22Rv1 (cell line): ENCODE measurements around the gene ART5.

Experiments
- H3K27ac ChIP-seq: fragments of 450-650 bp; 2 replicates; pipeline ENCODE4 v1.5.1; 2017
- ZFX ChIP-seq: fragments of 450-650 bp; IDR thresholded peaks from 2 replicates; pipeline ENCODE4 v1.6.1; 2017; ENCODE audit warnings: antibody characterized with exemption, borderline replicate concordance
- TF ChIP-seq, protein P1 (sequence below): fragments of 450-650 bp; IDR thresholded peaks from 2 replicates; pipeline ENCODE4 v1.5.1; 2017; ENCODE audit warnings: mild to moderate bottlenecking

ART5 gene

DNA sequence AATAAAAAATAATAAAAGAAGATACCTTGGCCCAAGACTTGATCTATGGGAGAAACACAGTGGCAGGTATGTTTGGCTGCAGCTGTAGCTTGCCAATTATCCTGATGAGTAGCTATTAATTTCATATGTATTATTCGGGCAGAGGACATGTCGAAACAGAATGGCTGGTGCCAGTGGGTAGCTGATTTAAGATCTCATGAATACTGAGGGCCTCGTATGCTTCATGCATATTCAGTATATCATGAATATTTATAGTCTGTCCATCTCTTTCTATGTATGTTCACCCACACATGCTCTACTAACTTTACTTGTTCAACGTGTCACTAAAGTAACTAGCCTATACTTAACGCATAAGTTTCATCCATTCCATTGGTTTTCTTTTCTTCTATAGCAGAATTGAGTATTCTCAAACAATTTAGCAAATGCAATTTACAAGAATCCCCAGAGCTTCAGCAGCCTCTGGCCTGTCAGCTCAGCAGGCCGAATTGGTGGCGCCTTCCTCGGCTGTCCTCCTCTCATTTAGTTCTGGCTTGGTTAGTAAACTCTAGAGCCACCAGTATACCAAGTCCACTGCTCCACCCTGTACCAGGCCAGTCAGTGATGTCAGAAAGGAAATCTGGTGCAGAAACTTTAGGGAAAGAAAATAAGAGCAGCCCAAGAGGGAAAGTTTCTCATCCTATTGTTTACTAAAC lies 17.9 kb downstream of the ART5 start:
- H3K27ac ChIP-seq, result no peak overlapping the region
- TF ChIP-seq ZFX, result no peak
- TF ChIP-seq, protein P1, sequence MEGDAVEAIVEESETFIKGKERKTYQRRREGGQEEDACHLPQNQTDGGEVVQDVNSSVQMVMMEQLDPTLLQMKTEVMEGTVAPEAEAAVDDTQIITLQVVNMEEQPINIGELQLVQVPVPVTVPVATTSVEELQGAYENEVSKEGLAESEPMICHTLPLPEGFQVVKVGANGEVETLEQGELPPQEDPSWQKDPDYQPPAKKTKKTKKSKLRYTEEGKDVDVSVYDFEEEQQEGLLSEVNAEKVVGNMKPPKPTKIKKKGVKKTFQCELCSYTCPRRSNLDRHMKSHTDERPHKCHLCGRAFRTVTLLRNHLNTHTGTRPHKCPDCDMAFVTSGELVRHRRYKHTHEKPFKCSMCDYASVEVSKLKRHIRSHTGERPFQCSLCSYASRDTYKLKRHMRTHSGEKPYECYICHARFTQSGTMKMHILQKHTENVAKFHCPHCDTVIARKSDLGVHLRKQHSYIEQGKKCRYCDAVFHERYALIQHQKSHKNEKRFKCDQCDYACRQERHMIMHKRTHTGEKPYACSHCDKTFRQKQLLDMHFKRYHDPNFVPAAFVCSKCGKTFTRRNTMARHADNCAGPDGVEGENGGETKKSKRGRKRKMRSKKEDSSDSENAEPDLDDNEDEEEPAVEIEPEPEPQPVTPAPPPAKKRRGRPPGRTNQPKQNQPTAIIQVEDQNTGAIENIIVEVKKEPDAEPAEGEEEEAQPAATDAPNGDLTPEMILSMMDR, result no peak

DNA sequence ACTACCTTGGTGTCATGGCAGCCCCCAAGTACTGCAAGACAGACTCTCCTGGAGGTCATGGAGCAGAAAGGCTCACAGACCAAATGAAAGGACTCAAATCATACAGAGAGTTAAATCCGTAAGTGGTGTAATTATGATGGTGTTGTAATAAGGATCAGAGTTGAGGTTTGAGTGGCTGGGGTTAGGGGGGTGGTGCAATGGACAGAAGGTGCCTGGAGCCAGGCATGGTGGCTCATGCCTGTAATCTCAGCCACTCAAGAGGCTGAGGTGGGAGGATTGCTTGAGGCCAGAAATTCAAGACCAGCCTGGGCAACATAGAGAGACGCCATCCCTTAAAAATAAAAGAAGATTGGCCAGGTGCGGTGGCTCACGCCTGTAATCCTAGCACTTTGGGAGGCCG lies 18.7 kb downstream of the ART5 start:
- no peak overlapping the region for H3K27ac ChIP-seq
- no peak for TF ChIP-seq ZFX
- TF ChIP-seq, protein P1, result no peak

DNA sequence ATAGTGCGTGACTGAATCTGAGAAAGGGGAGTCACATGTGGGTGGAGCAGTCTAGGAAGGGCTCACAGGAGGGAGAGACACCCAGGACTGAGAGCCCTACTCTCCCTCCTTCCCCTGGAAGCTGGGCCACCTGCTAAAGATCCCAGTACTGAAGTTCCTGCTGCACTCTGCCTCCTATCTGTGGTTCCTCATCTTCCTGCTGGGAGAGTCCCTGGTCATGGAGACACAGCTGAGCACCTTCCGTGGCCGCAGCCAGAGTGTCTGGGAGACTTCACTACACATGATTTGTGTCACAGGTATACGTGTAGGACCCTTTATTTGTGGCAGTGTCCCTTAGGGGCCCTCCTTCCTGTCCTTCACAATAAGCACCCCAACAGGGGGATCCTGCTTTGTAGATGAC lies 19.3 kb downstream of the ART5 start:
- TF ChIP-seq, protein P1, result no peak
- no peak for TF ChIP-seq ZFX
- no peak overlapping the region for H3K27ac ChIP-seq

DNA sequence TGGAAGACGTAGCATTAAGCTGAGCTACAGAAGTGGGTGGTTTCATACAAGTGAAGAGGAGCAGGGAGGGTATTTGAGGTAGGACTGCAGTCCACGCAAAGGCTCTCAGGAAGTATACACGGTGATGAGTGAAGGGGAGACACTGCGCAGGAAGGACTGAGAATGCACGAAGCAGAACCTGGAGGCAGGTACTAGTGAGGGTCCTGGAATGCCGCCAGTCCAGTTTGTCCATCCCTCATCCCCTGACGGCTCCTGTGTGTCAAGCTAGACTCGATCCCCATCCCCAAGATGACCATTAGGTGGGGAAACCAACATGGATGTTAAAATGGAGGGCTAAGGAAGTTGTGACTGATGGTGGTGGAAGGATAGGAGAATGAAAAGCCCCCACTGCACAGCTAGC lies 23.8 kb downstream of the ART5 start:
- TF ChIP-seq, protein P1, result no peak
- TF ChIP-seq ZFX, result no peak
- no peak overlapping the region for H3K27ac ChIP-seq

DNA sequence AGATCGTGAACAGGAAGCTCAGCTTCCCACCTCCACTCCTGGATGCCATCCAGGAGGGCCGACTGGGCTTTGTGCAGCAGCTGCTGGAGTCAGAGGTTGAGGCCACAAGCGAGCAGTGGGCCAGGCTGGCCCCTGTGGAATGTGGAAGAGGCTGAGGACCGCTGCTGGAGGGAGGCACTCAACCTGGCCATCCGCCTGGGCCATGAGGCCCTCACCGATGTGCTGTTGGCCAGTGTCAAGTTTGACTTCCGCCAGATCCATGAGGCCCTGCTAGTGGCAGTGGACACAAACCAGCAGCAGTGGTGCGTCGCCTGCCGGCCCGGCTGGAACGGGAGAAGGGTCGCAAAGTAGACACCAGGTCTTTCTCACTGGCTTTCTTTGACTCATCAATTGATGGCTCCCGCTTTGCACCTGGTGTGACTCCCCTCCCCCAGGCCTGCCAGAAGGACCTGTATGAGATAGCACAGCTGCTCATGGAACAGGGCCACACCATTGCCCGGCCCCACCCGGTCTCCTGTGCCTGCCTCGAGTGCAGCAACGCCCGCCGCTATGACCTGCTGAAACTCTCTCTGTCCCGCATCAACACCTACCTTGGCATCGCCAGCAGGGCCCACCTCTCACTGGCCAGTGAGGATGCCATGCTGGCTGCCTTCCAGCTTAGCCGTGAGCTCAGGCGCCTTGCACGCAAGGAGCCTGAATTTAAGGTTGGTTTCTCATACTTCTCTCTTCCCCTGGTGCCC lies 24.9 kb downstream of the ART5 start:
- no peak for TF ChIP-seq ZFX
- TF ChIP-seq, protein P1, result no peak
- no peak overlapping the region for H3K27ac ChIP-seq

DNA sequence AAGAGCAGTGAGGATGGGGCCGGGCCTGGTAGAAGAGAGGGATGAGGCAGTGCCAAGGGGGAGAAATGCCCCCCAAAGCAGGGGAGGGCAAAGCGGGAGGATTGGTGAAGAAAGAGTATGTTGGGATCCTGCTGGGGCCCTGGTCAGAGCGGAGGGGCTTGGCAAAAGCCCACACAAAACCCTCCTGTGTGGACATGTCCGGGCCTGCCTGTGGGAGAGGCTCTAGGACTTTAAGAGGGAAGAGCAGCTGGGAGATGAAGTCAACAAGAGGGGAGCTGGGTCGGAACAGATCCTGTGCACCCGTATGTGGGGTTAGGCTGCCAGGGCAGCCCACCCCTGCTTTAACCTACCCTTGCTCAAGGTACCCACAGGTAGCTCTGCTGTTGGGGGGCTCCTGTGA lies 25.8 kb downstream of the ART5 start:
- H3K27ac ChIP-seq, result no peak overlapping the region
- TF ChIP-seq ZFX, result no peak
- TF ChIP-seq, protein P1, result no peak

DNA sequence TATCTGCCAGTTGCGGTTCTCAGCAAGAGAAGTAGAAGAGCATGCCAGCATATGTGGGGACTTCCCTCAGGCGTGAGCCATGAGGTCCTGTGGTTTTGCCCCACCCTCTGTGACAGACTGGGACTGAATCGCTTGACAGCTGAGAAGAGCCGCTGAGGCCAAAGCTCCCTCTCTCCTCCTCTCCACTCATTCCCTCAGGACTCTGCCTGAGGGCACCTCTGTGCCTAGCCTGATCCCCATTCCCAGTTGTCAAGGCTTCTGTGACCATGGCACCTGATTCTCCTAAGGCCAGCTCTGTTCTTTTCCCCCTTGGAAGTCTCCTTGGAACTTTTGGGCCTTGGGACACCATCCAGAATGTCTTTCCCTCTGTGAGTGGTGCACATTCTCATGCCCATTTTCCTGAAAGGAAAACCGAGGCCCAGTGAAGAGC lies 27.0 kb downstream of the ART5 start:
- TF ChIP-seq ZFX, result no peak
- TF ChIP-seq, protein P1, result no peak
- H3K27ac ChIP-seq, result no peak overlapping the region
